GM12878 (cell line): ENCODE data around the gene KHK. TPM values are rescaled to one million over a fixed set of nuclear protein-coding genes. Genes with fewer than 3 reads are reported as not detected.

ENCODE experiments used
- CBX5 ChIP-seq: sonication (generic); IDR thresholded peaks from 2 replicates; pipeline ENCODE4 v1.6.1; 2016; ENCODE audit warnings: low read depth, moderate library complexity, mild to moderate bottlenecking, inconsistent platforms
- CREB1 ChIP-seq: IDR thresholded peaks from 2 replicates; pipeline ENCODE4 v1.6.1; 2012; ENCODE audit warnings: low read depth, mild to moderate bottlenecking, inconsistent platforms
- CTCF ChIP-seq, 3 experiments: IDR thresholded peaks in 2 of 3; conservative IDR thresholded peaks in 1 of 3; 2 replicates each; pipeline ENCODE4 v1.5.1; 2011; ENCODE audit warnings: low read depth in 3 of 3, low read length in 3 of 3, mild to moderate bottlenecking in 3 of 3, control low read depth in 2 of 3, moderate library complexity in 2 of 3, inconsistent platforms in 1 of 3, mixed read lengths in 1 of 3; ENCODE audit not compliant: control insufficient read depth in 2 of 3, insufficient read depth in 1 of 3; ENCODE audit errors: extremely low read depth in 1 of 3
- DPF2 ChIP-seq: fragments of 450-650 bp; IDR thresholded peaks from 2 replicates; pipeline ENCODE4 v1.6.1; 2017; ENCODE audit warnings: mild to moderate bottlenecking
- EED ChIP-seq: sonication (generic); IDR thresholded peaks from 2 replicates; pipeline ENCODE4 v1.6.1; 2016; ENCODE audit warnings: antibody characterized with exemption, low read depth
- EGR1 ChIP-seq, 2 experiments: IDR thresholded peaks; 1 replicate in 1 of 2; 2 replicates in 1 of 2; pipeline ENCODE4 v1.6.1; 2011 to 2012; ENCODE audit warnings: low read depth in 2 of 2, low read length in 2 of 2, borderline replicate concordance in 1 of 2, mild to moderate bottlenecking in 1 of 2, moderate library complexity in 1 of 2
- ETV6 ChIP-seq, 2 experiments: fragments of 450-650 bp in 1 of 2; IDR thresholded peaks in 1 of 2; conservative IDR thresholded peaks in 1 of 2; 2 replicates each; pipeline ENCODE4 v1.6.1; 2014; ENCODE audit warnings: antibody characterized with exemption in 1 of 2, borderline replicate concordance in 1 of 2, low read depth in 1 of 2, mild to moderate bottlenecking in 1 of 2, moderate library complexity in 1 of 2
- FOXK2 ChIP-seq: fragments of 450-650 bp; IDR thresholded peaks from 2 replicates; pipeline ENCODE4 v1.6.1; 2017; ENCODE audit warnings: mild to moderate bottlenecking, moderate library complexity
- FOXM1 ChIP-seq: IDR thresholded peaks from 2 replicates; pipeline ENCODE4 v1.6.1; 2012; ENCODE audit warnings: low read depth, mild to moderate bottlenecking, inconsistent platforms, low read length, moderate library complexity
- GABPA ChIP-seq: IDR thresholded peaks from 2 replicates; pipeline ENCODE4 v1.6.1; 2014; ENCODE audit warnings: antibody characterized with exemption, low read depth, mild to moderate bottlenecking, inconsistent platforms
- HDAC2 ChIP-seq: fragments of 200-600 bp; sonication (generic); IDR thresholded peaks from 2 replicates; pipeline ENCODE4 v1.6.1; 2017
- HDAC6 ChIP-seq: fragments of 200-600 bp; sonication (generic); IDR thresholded peaks from one replicate; pipeline ENCODE4 v1.8.0; 2017; ENCODE audit warnings: antibody characterized with exemption; ENCODE audit not compliant: unreplicated experiment
- HDGF ChIP-seq: fragments of 450-650 bp; IDR thresholded peaks from 2 replicates; pipeline ENCODE4 v1.6.1; 2016; ENCODE audit warnings: antibody characterized with exemption
- KAT2A ChIP-seq: conservative IDR thresholded peaks from 2 replicates; pipeline ENCODE4 v1.6.1; 2011; ENCODE audit warnings: low read depth, low read length; ENCODE audit not compliant: control insufficient read depth
- MTA2 ChIP-seq: fragments of 450-650 bp; IDR thresholded peaks from 2 replicates; pipeline ENCODE4 v1.6.1; 2016; ENCODE audit warnings: low read depth, mild to moderate bottlenecking, moderate library complexity
- MYC ChIP-seq: IDR thresholded peaks from 2 replicates; pipeline ENCODE4 v1.6.1; 2011; ENCODE audit warnings: mild to moderate bottlenecking, low read length, moderate library complexity, inconsistent platforms; ENCODE audit not compliant: insufficient read depth, insufficient replicate concordance, insufficient read length, severe bottlenecking
- NFYA ChIP-seq: IDR thresholded peaks from 2 replicates; pipeline ENCODE4 v1.6.1; 2011; ENCODE audit warnings: low read depth, mild to moderate bottlenecking, low read length, improper control_type of control experiment, borderline replicate concordance
- NFYB ChIP-seq: IDR thresholded peaks from 2 replicates; pipeline ENCODE4 v1.6.1; 2011; ENCODE audit warnings: low read depth, mild to moderate bottlenecking, low read length, improper control_type of control experiment, moderate library complexity; ENCODE audit not compliant: insufficient read depth
- NR2C2 ChIP-seq: IDR thresholded peaks from 2 replicates; pipeline ENCODE4 v1.6.1; 2011; ENCODE audit warnings: borderline replicate concordance, low read depth; ENCODE audit not compliant: control insufficient read depth, insufficient read length
- NR2F1 ChIP-seq: fragments of 450-650 bp; conservative IDR thresholded peaks from 2 replicates; pipeline ENCODE4 v1.6.1; 2017; ENCODE audit warnings: mild to moderate bottlenecking
- PAX5 ChIP-seq: IDR thresholded peaks from 2 replicates; pipeline ENCODE4 v1.6.1; 2011; ENCODE audit warnings: low read depth, low read length, borderline replicate concordance
- RAD51 ChIP-seq: fragments of 450-650 bp; IDR thresholded peaks from 2 replicates; pipeline ENCODE4 v1.6.1; 2016; ENCODE audit warnings: moderate library complexity, mild to moderate bottlenecking, inconsistent platforms
- RBBP5 ChIP-seq: fragments of 200-600 bp; sonication (generic); conservative IDR thresholded peaks from 2 replicates; pipeline ENCODE4 v1.6.1; 2016
- SUPT20H ChIP-seq: IDR thresholded peaks from 2 replicates; pipeline ENCODE4 v1.6.1; 2011; ENCODE audit warnings: low read depth, mild to moderate bottlenecking, low read length, moderate library complexity, borderline replicate concordance; ENCODE audit not compliant: control insufficient read depth
- USF1 ChIP-seq: IDR thresholded peaks from 2 replicates; pipeline ENCODE4 v1.6.1; 2011; ENCODE audit warnings: borderline replicate concordance, low read depth, mild to moderate bottlenecking, moderate library complexity, mixed read lengths, low read length; ENCODE audit not compliant: insufficient read depth; ENCODE audit errors: extremely low read length
- WRNIP1 ChIP-seq: IDR thresholded peaks from 2 replicates; pipeline ENCODE4 v1.6.1; 2011; ENCODE audit warnings: low read depth, low read length, improper control_type of control experiment, borderline replicate concordance
- ZNF217 ChIP-seq: fragments of 450-650 bp; IDR thresholded peaks from 2 replicates; pipeline ENCODE4 v1.6.1; 2017; ENCODE audit warnings: antibody characterized with exemption, mild to moderate bottlenecking
- ZNF622 ChIP-seq: fragments of 450-650 bp; IDR thresholded peaks from 2 replicates; pipeline ENCODE4 v1.6.1; 2017; ENCODE audit warnings: mild to moderate bottlenecking, inconsistent platforms
- ZSCAN29 ChIP-seq: fragments of 450-650 bp; IDR thresholded peaks from 2 replicates; pipeline ENCODE4 v1.6.1; 2017; ENCODE audit warnings: mild to moderate bottlenecking, moderate library complexity
- ZZZ3 ChIP-seq: IDR thresholded peaks from 2 replicates; pipeline ENCODE4 v1.6.1; 2011; ENCODE audit warnings: low read depth; ENCODE audit not compliant: control insufficient read depth, insufficient read length
- polyA plus RNA-seq, 11 experiments: library from polyadenylated mRNA; depleted of rRNA in 4 of 11; unstranded in 6 of 11; stranded (reverse) in 5 of 11; fragments of >200 nt; fragmentation: Nextera tagmentation in 4 of 11; fragmentation: Illumina TruSeq in 1 of 11; extraction: Ambion mirVana in 4 of 11; extraction: Trizol in 1 of 11; gene quantifications; 1 replicate in 1 of 11; 2 replicates in 10 of 11; pipeline versions ENCODE4 v1.2.1 to v1.2.3, GENCODE V29; 2011 to 2016; ENCODE audit warnings: inconsistent platforms in 2 of 11, missing spikeins in 2 of 11, low read depth in 1 of 11
- total RNA-seq, 4 experiments: library from RNA; depleted of rRNA in 3 of 4; stranded (reverse); fragments of >200 nt in 3 of 4; fragmentation: Illumina TruSeq in 1 of 4; extraction: Trizol in 1 of 4; gene quantifications; 2 replicates each; pipeline versions ENCODE4 v1.2.1 to v1.2.3, GENCODE V29; 2013 to 2021

Gene KHK
- total and polyA plus RNA-seq, 10 of the 15 experiments (the other 5 are each of a cell fraction or from before 2014, with no cell fraction given), result 0.31 to 11.8 (median 3.9) TPM

GRCh38 chr2:27049422-27050280, 36.9 kb upstream of the KHK start (continued):
- TF ChIP-seq WRNIP1 (no peak), HDAC2 (no peak), CTCF (IDR thresholded peaks at IDR 0.05 in 2 of 3, conservative IDR thresholded peaks at IDR 0.05 in 1 of 3; ENCODE audit: control insufficient read depth in 2 of 3, extremely low read depth in 1 of 3, insufficient read depth in 1 of 3, low read depth in 3 of 3, low read length in 3 of 3) (peak in 1 of 3 experiments; percentile 4; a peak in 2 of 6 replicates), USF1 (peak; percentile 53), ETV6 (conservative IDR thresholded peaks at IDR 0.05 in 1 of 2, IDR thresholded peaks at IDR 0.05 in 1 of 2; ENCODE audit: borderline replicate concordance in 1 of 2, low read depth in 1 of 2) (no peak), NFYB (no peak), ZZZ3 (no peak), MTA2 (no peak; the same call in 1 of the 2 replicates), FOXK2 (no peak), SUPT20H (no peak), DPF2 (peak; percentile 78; the same call in 1 of the 2 replicates), GABPA (no peak), ZNF217 (no peak), ZSCAN29 (no peak), ZNF622 (no peak), CBX5 (no peak), EED (no peak; the same call in 1 of the 2 replicates), CREB1 (peak; percentile 25; the same call in 1 of the 2 replicates), HDAC6 (no peak), EGR1 (IDR thresholded peaks at IDR 0.05; ENCODE audit: borderline replicate concordance in 1 of 2, low read depth in 2 of 2, low read length in 2 of 2) (peak in 1 of 2 experiments; percentile 68; a peak in 2 of 3 replicates), HDGF (no peak), MYC (no peak), FOXM1 (no peak), KAT2A (no peak), PAX5 (no peak), RBBP5 (no peak), NFYA (no peak), NR2F1 (peak; percentile 93), NR2C2 (no peak), RAD51 (no peak)
